Activated naive CD4-positive, alpha-beta T cell treated with anti-CD3 and anti-CD28 coated beads, Interleukin-2, amount 10 ng/mL, durations not matched to agents 7 days and 5 days (primary cell): ENCODE results near the gene HLA-DPA1.
"Not testable (repeated sequence)": the region's sequence is repeated elsewhere in the genome, so short reads cannot be mapped to it uniquely, and the experiment has no call there.

Experiments
- CTCF ChIA-PET: fragments of 350-600 bp; sonication (Branson Sonifier 250); formaldehyde crosslinking; loops from one replicate; lab custom pipeline; 2021; ENCODE audit warnings: antibody characterized with exemption; lab: Charles Lee
- DNase-seq: peaks from one replicate; pipeline ENCODE4 v3.0.0-alpha.2; 2020
- H3K27ac Mint-ChIP-seq: one replicate; pipeline ENCODE4 v1.8.0; 2021; ENCODE audit warnings: mild to moderate bottlenecking, moderate library complexity, mixed read lengths
- H3K27me3 Mint-ChIP-seq: one replicate; pipeline ENCODE4 v1.8.0; 2021; ENCODE audit warnings: mild to moderate bottlenecking, mixed read lengths
- H3K36me3 Mint-ChIP-seq: one replicate; pipeline ENCODE4 v1.8.0; 2021; ENCODE audit warnings: mixed read lengths
- H3K4me1 Mint-ChIP-seq: one replicate; pipeline ENCODE4 v1.8.0; 2021; ENCODE audit warnings: mixed read lengths
- H3K4me3 Mint-ChIP-seq: one replicate; pipeline ENCODE4 v1.8.0; 2021; ENCODE audit warnings: mild to moderate bottlenecking, moderate library complexity, mixed read lengths
- H3K9me3 Mint-ChIP-seq: one replicate; pipeline ENCODE4 v1.8.0; 2021; ENCODE audit warnings: mixed read lengths

HLA-DPA1 gene

DNA sequence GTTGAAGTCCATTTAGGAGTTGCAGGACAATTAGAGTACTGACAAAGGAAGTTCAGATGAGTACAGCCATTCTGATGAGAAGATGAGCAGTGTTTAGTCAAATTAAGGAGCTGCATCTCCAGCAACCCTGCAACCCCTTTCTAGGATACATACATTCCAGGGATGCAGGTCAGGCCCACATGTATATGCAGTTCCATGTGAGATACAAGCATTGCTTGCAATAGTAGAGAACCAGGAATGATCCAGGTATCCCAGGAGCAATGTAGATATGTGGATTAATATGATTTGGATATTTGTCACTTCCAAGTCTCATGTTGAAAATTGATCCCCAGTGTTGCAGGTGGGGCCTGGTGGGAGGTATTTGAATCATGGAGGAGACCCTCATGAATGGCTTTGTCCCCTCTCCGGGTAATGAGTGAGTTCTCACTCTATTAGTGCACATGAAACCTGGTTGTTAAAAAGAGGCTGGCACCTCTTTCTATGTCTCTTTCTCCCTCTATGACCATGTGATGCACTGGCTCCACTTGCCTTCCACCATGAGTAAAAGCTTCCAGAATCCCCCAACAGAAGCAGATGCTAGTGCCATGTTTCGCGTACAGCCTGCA lies 6.4 kb downstream of the HLA-DPA1 start:
- CTCF ChIA-PET = no interaction called here
- Mint-ChIP-seq H3K27me3 (peaks cover 22% of the 10 kb centered on the region), H3K36me3 (peaks cover 3% of the 10 kb centered on the region), H3K4me1 (peaks cover 7% of the 10 kb centered on the region), H3K27ac (no peak overlapping the region), H3K4me3 (no peak overlapping the region), H3K9me3 (no peaks in the 10 kb centered on the region)
- no peak for DNase-seq

DNA sequence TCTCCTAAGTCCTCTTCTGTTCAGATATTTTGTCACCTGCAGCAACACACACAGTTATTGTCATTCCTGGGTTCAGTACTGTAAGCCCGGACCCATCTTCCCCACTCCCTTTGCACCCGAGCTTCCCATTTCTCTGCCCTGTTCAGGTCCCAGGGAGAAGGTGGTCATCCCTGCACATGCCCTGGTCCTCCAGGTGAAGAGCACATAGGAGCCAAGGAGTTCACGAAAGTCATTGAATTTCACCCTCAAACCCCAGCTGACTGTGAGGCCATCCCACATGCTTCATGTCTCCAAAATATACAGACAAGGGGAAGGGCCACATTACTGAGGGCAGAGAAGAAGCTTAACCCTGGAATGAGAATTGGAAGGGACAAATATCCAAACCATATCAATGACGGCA lies 8.1 kb downstream of the HLA-DPA1 start:
- Mint-ChIP-seq H3K27me3 (peaks cover 15% of the 10 kb centered on the region), H3K36me3 (peaks cover 3% of the 10 kb centered on the region)
- CTCF ChIA-PET = no interaction called here

DNA sequence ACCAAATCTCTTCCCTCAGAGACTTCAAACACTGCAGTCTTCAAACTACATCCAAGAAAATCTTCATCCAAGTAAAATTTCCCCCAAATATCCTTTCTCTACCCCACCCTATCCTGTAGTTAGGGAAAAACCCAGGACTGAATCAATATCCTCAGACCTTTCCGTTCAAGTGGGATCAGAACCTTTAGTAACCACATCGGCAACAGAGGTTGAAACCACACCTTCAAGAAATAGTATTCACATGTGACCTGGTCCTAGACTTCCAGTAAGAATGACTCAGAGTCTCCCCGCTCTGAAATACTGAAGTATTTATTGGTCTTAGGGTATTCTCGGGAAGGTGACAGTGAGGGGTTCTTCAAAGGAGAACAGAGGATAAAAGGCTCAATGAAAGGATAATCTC lies 8.7 kb downstream of the HLA-DPA1 start:
- H3K27me3 Mint-ChIP-seq = peaks cover 15% of the 10 kb centered on the region
- no peak for DNase-seq
- CTCF ChIA-PET = no interaction called here
- H3K4me1 Mint-ChIP-seq = no peaks in the 10 kb centered on the region
- no peak overlapping the region for H3K27ac Mint-ChIP-seq
- peaks cover 3% of the 10 kb centered on the region for H3K36me3 Mint-ChIP-seq
- H3K4me3 Mint-ChIP-seq = no peak overlapping the region
- no peaks in the 10 kb centered on the region for H3K9me3 Mint-ChIP-seq

More for the DNA sequence above, 8.1 kb downstream of the HLA-DPA1 start:
- Mint-ChIP-seq H3K4me1 (peaks cover 3% of the 10 kb centered on the region), H3K27ac (no peak overlapping the region), H3K4me3 (no peak overlapping the region), H3K9me3 (no peaks in the 10 kb centered on the region)
- no peak for DNase-seq

DNA sequence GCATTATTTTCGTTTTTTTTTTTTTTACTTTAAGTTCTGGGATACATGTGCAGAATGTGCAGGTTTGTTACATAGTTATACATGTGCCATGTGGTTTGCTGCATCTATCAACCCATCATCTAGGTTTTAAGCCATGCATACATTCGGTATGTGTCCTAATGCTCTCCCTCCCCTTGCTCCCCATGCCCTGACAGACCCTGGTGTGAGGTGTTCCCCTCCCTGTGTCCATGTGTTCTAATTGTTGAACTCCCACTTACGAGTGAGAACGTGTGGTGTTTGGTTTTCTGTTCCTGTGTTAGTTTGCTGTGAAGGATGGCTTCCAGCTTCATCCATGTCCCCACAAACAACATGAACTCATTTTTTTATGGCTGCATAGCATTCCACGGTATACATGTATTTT lies 10.0 kb downstream of the HLA-DPA1 start:
- H3K9me3 Mint-ChIP-seq, H3K4me3 Mint-ChIP-seq, H3K4me1 Mint-ChIP-seq, CTCF ChIA-PET, H3K27ac Mint-ChIP-seq, DNase-seq, H3K36me3 Mint-ChIP-seq: not testable (repeated sequence)
- peaks cover 11% of the 10 kb centered on the region for H3K27me3 Mint-ChIP-seq

- H3K4me3 Mint-ChIP-seq = no peak overlapping the region
- no peak overlapping the region for H3K27ac Mint-ChIP-seq
- no peaks in the 10 kb centered on the region for H3K4me1 Mint-ChIP-seq
- H3K9me3 Mint-ChIP-seq = no peaks in the 10 kb centered on the region
- no peaks in the 10 kb centered on the region for H3K36me3 Mint-ChIP-seq
- CTCF ChIA-PET = interaction anchor here (0.8 kb wide), 1 partner anchor 62 kb away, joined by 3 read pairs; no protein-coding TSS in a partner anchor
- H3K27me3 Mint-ChIP-seq = peaks cover 17% of the 10 kb centered on the region
- no peak for DNase-seq
These were observed 11.5 kb downstream of the HLA-DPA1 start for GRCh38 chr6:33061987-33062386.

DNA sequence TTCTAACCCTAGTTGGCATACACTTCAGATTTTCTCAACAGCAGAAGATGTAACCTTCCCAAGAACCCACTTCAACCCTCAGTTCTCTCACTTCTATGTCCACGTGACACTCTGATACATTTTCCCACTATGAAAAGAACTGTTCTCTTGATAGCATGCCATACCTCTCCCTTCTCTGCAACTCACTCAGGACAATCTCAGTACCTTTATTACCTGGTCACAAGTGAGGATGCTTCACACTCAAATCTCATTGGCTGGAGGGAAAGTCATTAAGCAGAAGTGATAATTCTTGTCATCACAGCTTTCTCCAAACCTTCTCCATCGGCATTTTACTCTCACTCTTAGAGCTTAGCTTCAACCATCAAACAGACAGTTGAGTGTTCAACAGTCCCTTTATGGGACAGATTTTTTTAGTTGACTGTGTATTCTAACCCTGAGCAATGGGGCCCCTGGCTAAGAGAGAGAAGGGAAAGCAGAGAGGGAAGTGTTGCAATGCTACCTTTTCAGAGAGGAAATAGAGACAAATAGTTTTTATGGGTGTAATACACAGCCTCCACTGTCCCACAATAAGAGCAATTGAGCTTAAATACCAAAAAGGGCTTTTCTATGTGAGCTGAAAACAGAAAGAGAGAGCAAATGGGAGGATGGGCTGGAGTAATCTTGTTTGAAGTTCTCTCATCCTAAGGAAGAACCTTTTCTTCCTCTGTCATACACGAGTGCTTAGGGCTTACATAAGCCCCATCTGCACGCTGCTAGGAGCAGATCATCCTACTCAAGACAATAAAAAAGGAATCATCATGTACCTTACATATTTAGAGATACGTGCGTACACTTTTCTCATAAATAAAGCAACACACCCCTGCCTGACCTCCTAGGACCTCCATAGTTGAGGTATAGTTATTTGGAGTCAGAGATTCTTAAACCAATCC lies 16.0 kb downstream of the HLA-DPA1 start:
- H3K4me1 Mint-ChIP-seq = no peaks in the 10 kb centered on the region
- no peaks in the 10 kb centered on the region for H3K36me3 Mint-ChIP-seq
- peaks cover 10% of the 10 kb centered on the region for H3K27me3 Mint-ChIP-seq
- H3K9me3 Mint-ChIP-seq = no peaks in the 10 kb centered on the region
- CTCF ChIA-PET = interaction anchor here (0.5 kb wide), 1 partner anchor 88 kb away, joined by 3 read pairs; no protein-coding TSS in a partner anchor
- no peak for DNase-seq
- H3K27ac Mint-ChIP-seq = no peak overlapping the region
- H3K4me3 Mint-ChIP-seq = no peak overlapping the region

DNA sequence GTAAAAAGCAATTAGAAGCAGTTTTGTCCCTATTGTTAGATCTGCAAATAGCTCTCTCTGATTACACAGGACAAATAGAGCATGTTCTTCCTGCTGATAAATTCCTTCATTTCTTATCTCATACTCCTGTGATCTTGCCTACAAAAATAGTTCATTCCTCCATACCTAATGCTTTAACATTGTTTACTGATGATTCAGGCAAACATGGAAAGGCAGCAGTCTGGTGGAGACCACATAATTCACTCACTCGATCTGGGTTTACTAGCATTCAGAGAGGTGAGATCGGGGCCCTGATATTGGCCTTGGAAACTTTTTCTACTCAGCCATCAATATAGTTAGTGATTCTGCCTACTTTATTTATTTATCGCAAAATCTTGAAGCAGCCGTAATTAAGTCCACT lies 20.2 kb downstream of the HLA-DPA1 start:
- no peaks in the 10 kb centered on the region for H3K9me3 Mint-ChIP-seq

DNA sequence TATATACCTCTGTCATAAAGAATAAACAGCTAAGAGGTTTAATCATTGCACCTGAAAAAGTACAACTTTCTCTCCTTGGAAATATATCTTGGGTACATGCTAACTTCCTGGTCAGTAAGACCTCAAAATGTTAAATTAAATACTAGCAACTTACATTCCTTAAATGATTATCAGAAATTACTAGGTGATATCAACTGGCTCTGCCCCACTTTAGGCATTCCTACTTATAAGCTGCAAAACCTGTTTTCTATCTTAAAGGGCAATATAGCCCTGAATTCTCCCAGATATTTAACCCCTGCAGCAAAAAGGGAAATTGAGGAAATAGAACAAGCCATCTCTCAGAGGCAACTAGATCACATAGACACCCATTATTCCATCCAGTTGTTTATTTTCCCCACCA lies 20.8 kb downstream of the HLA-DPA1 start:
- CTCF ChIA-PET = no interaction called here
- H3K9me3 Mint-ChIP-seq = no peaks in the 10 kb centered on the region

More for the DNA sequence above, 20.2 kb downstream of the HLA-DPA1 start:
- Mint-ChIP-seq H3K4me1 (no peaks in the 10 kb centered on the region), H3K27me3 (peaks cover 19% of the 10 kb centered on the region), H3K36me3 (no peaks in the 10 kb centered on the region), H3K4me3 (no peak overlapping the region), H3K27ac (no peak overlapping the region)
- CTCF ChIA-PET = no interaction called here
- no peak for DNase-seq

GRCh38 chr6:33050014-33050810 lies 23.2 kb downstream of the HLA-DPA1 start:
- no peak for DNase-seq
- Mint-ChIP-seq H3K36me3 (no peaks in the 10 kb centered on the region), H3K27me3 (peaks cover 28% of the 10 kb centered on the region), H3K9me3 (no peaks in the 10 kb centered on the region), H3K27ac (no peak overlapping the region), H3K4me1 (no peaks in the 10 kb centered on the region), H3K4me3 (no peak overlapping the region)
- CTCF ChIA-PET = interaction anchor here (0.5 to 1.5 kb wide), 5 partner anchors 26 to 795 kb away, joined by 3 to 4 read pairs (median 3); partner anchors contain the start of gene HLA-DPB1

More for the DNA sequence above, 20.8 kb downstream of the HLA-DPA1 start:
- Mint-ChIP-seq H3K27ac (no peak overlapping the region), H3K36me3 (no peaks in the 10 kb centered on the region), H3K4me1 (no peaks in the 10 kb centered on the region), H3K27me3 (peaks cover 18% of the 10 kb centered on the region), H3K4me3 (no peak overlapping the region)
- no peak for DNase-seq

DNA sequence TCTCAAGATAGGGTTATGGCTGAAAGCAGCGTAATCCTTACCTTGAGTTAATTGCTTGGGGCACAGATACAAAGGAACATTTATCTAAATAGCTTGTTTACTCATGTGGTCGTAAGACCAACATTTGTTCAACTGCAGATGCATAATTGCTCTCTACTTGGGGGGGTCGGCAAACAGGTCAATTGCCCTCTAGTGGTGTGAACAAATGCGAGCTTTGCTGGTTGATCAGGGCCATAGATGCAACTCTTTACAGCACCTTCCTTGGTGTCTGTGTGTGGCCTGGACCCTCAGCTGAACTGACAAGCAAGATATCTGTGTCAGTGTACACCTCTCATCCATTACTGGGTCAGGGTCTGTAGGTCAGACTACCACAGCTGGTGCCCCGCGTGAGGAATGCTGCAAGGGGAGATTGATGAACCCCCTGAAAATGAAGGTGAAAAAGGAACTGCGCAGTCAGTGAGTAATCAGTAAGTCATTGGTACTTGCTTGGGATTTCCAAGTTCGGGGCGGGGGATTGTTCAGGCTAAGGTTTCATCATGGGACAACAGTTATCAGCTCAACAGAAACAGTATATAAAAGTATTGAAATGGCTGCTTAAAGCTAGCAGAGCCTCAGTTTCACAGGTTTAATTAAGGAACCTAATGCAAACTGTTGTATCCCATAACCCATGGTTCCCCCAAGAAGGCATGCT lies 24.0 kb downstream of the HLA-DPA1 start:
- DNase-seq = no peak
- H3K9me3 Mint-ChIP-seq = no peaks in the 10 kb centered on the region
- H3K27ac Mint-ChIP-seq = no peak overlapping the region
- CTCF ChIA-PET = interaction anchor here (0.5 to 1.5 kb wide), 3 partner anchors 26 to 795 kb away, joined by 3 to 4 read pairs (median 3); partner anchors contain the start of gene HLA-DPB1
- no peak overlapping the region for H3K4me3 Mint-ChIP-seq
- H3K36me3 Mint-ChIP-seq = no peaks in the 10 kb centered on the region
- no peaks in the 10 kb centered on the region for H3K4me1 Mint-ChIP-seq
- H3K27me3 Mint-ChIP-seq = peaks cover 32% of the 10 kb centered on the region

GRCh38 chr6:33040157-33040556 lies 33.3 kb downstream of the HLA-DPA1 start:
- Mint-ChIP-seq H3K36me3 (no peaks in the 10 kb centered on the region), H3K4me3 (no peak overlapping the region), H3K9me3 (no peaks in the 10 kb centered on the region), H3K4me1 (no peaks in the 10 kb centered on the region), H3K27me3 (peaks cover 43% of the 10 kb centered on the region), H3K27ac (no peak overlapping the region)
- CTCF ChIA-PET = interaction anchor here (1.0 kb wide), 1 partner anchor 25 kb away, joined by 3 read pairs; no protein-coding TSS in a partner anchor
- no peak for DNase-seq

DNA sequence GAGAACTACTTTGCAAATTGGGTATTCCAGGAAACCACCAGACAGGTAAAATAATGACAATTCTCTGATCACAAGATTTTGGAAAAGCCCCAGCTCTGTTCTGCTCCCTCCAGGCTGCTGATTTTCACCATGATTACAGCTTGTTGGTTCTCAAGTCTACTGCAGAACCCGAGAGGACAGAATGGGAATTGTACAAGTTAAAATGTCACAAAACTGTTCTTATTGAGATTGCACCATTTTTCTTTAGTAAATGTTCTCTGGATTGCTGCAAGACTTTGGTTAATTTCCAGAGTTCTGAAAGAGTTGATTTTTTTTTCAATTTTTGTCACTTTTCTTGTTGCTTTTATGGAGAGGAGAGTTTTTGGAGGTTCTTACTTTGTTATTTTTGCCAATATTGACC lies 36.9 kb downstream of the HLA-DPA1 start:
- Mint-ChIP-seq H3K4me3 (no peak overlapping the region), H3K36me3 (no peaks in the 10 kb centered on the region), H3K27ac (no peak overlapping the region), H3K4me1 (no peaks in the 10 kb centered on the region), H3K27me3 (peaks cover 52% of the 10 kb centered on the region), H3K9me3 (peaks cover 1% of the 10 kb centered on the region)
- no peak for DNase-seq
- CTCF ChIA-PET = no interaction called here

DNA sequence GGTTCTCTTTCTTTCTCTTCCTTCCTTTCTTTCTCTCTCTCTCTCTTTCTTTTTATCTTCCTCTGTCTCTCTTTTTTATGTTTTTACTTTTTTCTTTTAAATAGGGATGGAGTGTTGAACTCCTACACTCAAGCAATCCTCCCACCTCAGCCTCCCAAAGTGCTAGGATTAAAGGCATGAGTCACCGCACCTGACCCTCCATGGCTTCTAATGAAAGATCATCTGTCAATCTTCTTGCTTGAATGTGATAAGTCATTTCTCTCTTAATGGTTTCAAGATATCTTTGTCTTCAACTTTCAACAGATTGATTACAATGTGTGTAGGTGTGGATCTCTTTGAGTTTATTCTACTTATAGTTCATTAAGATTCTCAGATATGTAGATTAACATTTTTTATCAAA lies 38.9 kb downstream of the HLA-DPA1 start:
- Mint-ChIP-seq H3K4me1 (peaks cover 3% of the 10 kb centered on the region), H3K4me3 (no peak overlapping the region), H3K27me3 (peaks cover 50% of the 10 kb centered on the region), H3K27ac (no peak overlapping the region), H3K36me3 (no peaks in the 10 kb centered on the region), H3K9me3 (peaks cover 1% of the 10 kb centered on the region)
- DNase-seq = no peak
- CTCF ChIA-PET = no interaction called here
